ENCODE data around the gene RABEPK. TPM values are rescaled to one million over a fixed set of nuclear protein-coding genes. Genes with fewer than 3 reads are reported as not detected.

Gene RABEPK
- total and polyA plus RNA-seq, 2 of the 4 experiments (the other 2 are of a cell fraction), result 43.9 to 59.7 TPM

DNA sequence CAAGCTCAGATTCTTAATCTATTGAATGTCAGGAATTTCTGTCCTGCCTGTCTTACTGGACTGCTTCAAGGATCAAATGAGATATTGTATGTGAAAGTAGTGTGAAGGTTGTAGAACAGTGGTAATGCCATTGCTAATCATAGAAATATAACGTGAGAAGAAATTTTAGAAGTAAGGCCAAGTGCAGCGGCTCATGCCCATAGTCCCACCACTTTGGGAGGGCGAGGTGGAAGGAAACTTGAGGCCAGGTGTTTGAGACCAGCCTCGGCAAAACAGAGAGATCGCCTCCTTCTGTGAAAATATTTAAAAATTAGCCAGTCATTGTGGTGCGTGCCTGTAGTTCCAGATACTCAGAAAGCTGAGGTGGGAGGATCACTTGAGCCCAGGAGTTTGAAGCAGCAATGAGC is 45.9 kb downstream of the RABEPK start:
- POLR2A ChIA-PET (ENCODE audit: unreplicated experiment), result no interaction called here

More for the DNA sequence above, 45.9 kb downstream of the RABEPK start:
- Histone ChIP-seq H3K79me1 (ENCODE audit: low read depth in 1 of 2, low read length in 2 of 2) (peaks cover 4 to 14% of the 10 kb centered on the region in 2 experiments; a peak in 3 of 4 replicates), H3K23ac (ENCODE audit: low read depth, low read length) (no peak overlapping the region), H4K5ac (ENCODE audit: low read depth, low read length) (no peak overlapping the region), H2BK15ac (ENCODE audit: low read depth, low read length) (no peak overlapping the region), H3K4me3 (ENCODE audit: insufficient read depth, low read depth, low read length) (no peak overlapping the region), H3K18ac (ENCODE audit: low read depth, low read length) (no peak overlapping the region), H3K27me3 (ENCODE audit: control insufficient read depth, insufficient read depth, low read length) (no peaks in the 10 kb centered on the region), H3K9ac (ENCODE audit: low read depth, low read length) (no peak overlapping the region), H3K27ac (ENCODE audit: insufficient read depth, low read length) (no peak overlapping the region), H3K4ac (ENCODE audit: low read depth, low read length) (no peak overlapping the region), H2AK9ac (replicated peaks; ENCODE audit: low read depth, low read length, poor library complexity) (no peak overlapping the region), H4K91ac (ENCODE audit: insufficient read depth, low read depth, low read length) (no peak overlapping the region), H2AK5ac (ENCODE audit: low read depth, low read length) (peak overlapping the region; percentile 52; the same call in 1 of the 2 replicates), H3K4me2 (ENCODE audit: low read depth, low read length) (no peak overlapping the region), H3K56ac (ENCODE audit: extremely low read depth, insufficient read depth, low read length) (no peak overlapping the region), H4K20me1 (ENCODE audit: insufficient read depth, low read length) (no peaks in the 10 kb centered on the region), H2BK120ac (ENCODE audit: low read depth, low read length) (0 out of 2 replicates have a peak overlapping the region, but pooled peaks have one; percentile 25), H3K9me1 (ENCODE audit: insufficient read depth, low read length) (no peaks in the 10 kb centered on the region; the same call in 1 of the 2 replicates), H2BK20ac (ENCODE audit: low read depth, low read length) (no peak overlapping the region), H4K8ac (ENCODE audit: low read depth in 2 of 2, low read length in 2 of 2) (no peak overlapping the region), H2BK5ac (ENCODE audit: low read depth, low read length, poor library complexity, severe bottlenecking) (no peak overlapping the region), H3K14ac (replicated peaks; ENCODE audit: low read depth, low read length) (no peak overlapping the region), H3K9me3 (ENCODE audit: control insufficient read depth, insufficient read depth, low read length) (no peaks in the 10 kb centered on the region), H2AFZ (replicated peaks; ENCODE audit: low read length, poor library complexity) (no peak overlapping the region), H3K4me1 (ENCODE audit: control insufficient read depth, insufficient read depth, low read length) (no peaks in the 10 kb centered on the region), H3K36me3 (ENCODE audit: control insufficient read depth, insufficient read depth, low read length) (no peaks in the 10 kb centered on the region)
- BruUV-seq (replicated peaks), result no TSS peak
- intact Hi-C loops (cut with micrococcal nuclease) (no loop called here), in situ Hi-C loops (cut with MboI; ENCODE audit: low sequenced_read_pairs) (no loop called here), dilution Hi-C loops (cut with HindIII; ENCODE audit: low sequenced_read_pairs, unreplicated experiment) (no loop called here)
- DNase-seq (no peak), ATAC-seq (ENCODE audit: low read depth) (no peak)
- CTCF ChIA-PET, result no interaction called here
- 82% methylated on average over 5 of the region's 6 CpGs; no CpG with 5 or more reads in 1 of the 2 experiments for WGBS, 2 experiments (ENCODE audit: extremely low coverage in 2 of 2, insufficient read length in 1 of 2)
- TF ChIP-seq, protein P1, sequence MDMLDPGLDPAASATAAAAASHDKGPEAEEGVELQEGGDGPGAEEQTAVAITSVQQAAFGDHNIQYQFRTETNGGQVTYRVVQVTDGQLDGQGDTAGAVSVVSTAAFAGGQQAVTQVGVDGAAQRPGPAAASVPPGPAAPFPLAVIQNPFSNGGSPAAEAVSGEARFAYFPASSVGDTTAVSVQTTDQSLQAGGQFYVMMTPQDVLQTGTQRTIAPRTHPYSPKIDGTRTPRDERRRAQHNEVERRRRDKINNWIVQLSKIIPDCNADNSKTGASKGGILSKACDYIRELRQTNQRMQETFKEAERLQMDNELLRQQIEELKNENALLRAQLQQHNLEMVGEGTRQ (IDR thresholded peaks at IDR 0.05; ENCODE audit: low read depth, low read length), result no peak
- TF ChIP-seq NFE2L2 (IDR thresholded peaks at IDR 0.05; ENCODE audit: low read depth, low read length) (no peak), RFX5 (IDR thresholded peaks at IDR 0.05; ENCODE audit: low read depth, low read length) (no peak), MAZ (IDR thresholded peaks at IDR 0.05; ENCODE audit: borderline replicate concordance, low read depth, low read length) (no peak), BHLHE40 (IDR thresholded peaks at IDR 0.05; ENCODE audit: low read depth, low read length) (no peak), POLR2A (IDR thresholded peaks at IDR 0.05; ENCODE audit: low read depth, low read length) (no peak), RCOR1 (IDR thresholded peaks at IDR 0.05; ENCODE audit: insufficient replicate concordance, low read length) (no peak), FOS (IDR thresholded peaks at IDR 0.05; ENCODE audit: low read depth, low read length) (no peak), CEBPB (IDR thresholded peaks at IDR 0.05; ENCODE audit: low read depth, low read length) (no peak), RAD21 (IDR thresholded peaks at IDR 0.05; ENCODE audit: low read length) (no peak), MAFK (IDR thresholded peaks at IDR 0.05; ENCODE audit: low read depth, low read length) (no peak)
